ENCODE data around the gene TMED1.
"Not testable (repeated sequence)": the region's sequence is repeated elsewhere in the genome, so short reads cannot be mapped to it uniquely, and the experiment has no call there.

Gene TMED1, protein sequence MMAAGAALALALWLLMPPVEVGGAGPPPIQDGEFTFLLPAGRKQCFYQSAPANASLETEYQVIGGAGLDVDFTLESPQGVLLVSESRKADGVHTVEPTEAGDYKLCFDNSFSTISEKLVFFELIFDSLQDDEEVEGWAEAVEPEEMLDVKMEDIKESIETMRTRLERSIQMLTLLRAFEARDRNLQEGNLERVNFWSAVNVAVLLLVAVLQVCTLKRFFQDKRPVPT

DNA sequence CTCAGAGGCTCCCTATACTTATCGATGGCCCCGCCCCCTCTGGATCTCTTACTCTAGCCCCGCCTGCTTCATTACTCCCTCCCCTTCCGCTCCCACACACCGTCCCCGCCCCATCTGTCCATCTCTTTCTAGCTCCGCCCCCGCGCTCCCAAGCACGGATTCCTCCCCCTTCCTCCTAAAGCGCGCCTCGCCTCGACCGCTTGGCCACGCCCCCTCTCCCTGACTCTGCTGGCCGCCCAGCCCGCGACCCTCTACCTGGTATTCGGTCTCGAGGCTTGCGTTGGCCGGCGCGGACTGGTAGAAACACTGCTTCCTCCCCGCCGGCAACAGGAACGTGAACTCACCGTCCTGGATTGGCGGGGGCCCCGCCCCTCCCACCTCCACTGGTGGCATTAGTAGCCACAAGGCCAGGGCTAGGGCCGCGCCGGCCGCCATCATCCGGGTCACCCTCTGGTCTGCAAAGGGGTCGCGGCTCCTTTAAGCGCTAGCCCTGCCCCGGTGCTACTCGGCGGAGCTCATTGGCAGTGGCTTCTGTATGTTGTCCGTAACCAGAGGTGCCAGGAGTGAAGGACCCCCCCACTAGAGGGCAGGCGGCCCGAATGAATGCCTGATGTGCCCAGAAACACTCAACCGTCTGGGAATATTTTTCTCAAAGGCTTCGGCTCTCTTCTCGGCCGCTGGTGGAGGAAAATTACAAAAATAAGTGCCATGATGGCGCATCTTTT lies at the start of gene TMED1:
Gene TMED1, minus strand, starts transcription at position 459 of the 725 bp plus-strand sequence. Its CDS starts 21 bp downstream, at position 438.
- DNase-seq, result peak; percentile 88

DNA sequence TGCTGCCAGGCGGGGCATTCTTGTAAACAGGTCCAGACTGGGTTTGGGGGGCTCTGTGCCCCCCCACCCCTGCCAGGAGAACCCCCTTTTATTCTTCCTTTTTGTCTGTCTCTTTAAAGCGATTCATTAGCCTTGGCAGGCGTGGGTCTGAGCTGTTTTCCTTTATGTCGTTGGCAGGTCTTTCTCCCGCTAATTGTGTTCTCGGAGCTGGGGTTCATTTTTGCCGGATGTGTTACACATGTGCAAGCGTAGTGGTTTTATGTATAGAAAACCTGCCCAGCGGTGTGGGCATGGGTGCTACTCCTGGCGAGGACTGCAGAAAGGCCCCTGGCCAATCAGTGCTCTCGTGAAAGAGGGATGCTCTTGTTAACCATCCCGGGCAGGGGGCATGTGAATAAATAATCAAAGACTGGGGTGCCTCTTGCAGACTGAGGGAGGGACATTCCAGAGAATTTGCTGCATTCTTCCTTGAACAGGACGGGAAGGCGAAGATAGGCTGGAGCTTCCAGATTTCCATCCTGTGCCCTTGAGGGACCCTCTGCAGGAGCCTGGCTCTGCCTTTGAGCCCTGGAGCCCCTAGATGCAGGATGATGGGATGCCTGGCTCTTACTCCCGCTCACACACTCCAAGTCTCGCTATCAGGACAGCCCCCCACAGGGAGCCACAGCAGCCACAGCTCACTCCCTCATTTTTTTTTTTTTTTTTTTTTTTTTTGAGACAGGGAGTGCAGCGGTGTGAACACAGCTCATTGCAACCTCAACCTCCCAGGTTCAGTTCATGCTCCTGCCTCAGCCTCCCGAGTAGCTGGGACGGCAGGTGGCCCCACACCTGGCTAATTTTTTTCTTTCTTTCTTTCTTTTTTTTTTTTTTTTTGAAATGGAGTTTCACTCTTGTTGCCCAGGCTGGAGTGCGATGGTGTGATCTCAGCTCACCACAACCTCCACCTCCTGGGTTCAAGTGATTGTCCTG lies 49.5 kb upstream of the TMED1 start:
- DNase-seq, result no peak

DNA sequence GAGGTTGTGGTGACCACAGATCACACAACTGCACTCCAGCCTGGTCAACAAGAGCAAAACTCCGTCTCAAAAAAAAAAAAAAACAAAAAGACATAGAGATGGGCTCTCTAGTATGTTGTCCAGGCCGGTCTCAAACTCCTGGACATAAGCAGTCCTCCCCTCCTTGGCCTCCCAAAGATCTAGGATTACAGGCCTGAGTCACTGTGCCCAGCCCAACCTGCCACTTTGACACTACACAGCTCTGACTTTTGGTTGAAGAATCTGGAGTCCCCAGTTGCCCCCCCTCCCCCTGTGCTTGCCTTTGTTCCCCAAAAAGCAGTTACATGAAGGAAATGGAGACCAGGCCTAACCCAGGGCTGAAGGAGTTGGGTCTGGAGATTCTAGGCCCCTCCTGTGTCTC lies 48.3 kb upstream of the TMED1 start:
- DNase-seq, result no peak

DNA sequence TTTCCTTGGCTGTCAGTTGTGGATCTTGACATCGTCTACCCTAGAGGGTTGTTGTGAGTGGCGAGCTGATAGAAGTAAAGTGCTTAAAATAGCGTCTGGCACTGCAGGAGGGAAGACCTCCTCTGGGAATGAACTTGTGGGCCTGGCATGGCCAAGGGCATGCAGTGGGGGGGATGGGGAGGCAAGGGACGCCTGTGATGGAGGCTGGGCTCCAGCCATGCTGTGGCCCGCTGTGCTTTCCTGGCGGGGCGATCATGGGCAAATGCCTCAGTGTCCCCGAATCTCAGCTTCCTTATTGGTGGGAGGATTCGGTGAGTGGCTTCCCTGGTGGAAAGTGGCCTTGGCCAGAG lies 46.1 kb upstream of the TMED1 start:
- no peak for DNase-seq

DNA sequence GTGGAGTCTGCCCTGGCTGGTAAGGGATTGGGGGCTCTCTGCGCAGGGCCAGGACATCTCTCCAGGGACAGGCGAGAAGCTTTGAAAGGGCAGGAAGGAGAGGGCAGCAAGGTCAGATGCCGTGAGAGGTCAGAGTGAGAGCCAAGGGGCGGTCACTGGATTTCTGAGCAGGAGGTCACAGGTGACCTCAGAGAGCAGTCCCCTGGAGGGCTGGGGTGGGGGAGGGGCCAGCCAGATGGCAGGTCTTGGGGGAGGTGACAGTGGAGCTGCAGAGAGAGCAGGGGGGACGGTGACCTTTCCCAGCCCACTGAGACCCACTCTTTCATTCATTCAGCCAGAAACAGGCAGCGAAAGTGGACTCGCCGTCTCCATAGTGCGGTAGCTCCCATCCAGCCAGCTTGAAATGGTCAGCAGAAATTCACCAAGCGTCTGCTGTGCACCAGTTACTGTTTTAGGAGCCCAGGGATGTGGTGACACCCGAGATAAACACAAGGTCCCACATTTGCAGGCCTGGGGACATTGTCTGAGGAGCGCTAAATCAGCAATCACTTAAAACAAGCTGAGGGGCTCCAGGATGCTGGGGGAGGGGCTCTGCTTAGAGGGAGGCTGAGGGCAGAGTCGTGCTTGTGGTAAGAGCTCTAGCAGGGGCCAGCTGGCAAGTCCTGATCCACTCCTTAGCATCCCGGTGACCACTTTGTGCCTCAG lies 45.5 kb upstream of the TMED1 start:
- DNase-seq, result no peak

GRCh38 chr19:10878253-10878652 lies 42.2 kb upstream of the TMED1 start:
- DNase-seq, result no peak

- not testable (repeated sequence) for DNase-seq
Measured at GRCh38 chr19:10877608-10878007, 41.6 kb upstream of the TMED1 start.

- DNase-seq, result no peak
Measured at GRCh38 chr19:10876459-10877240, 40.6 kb upstream of the TMED1 start.

- no peak for DNase-seq
Measured at GRCh38 chr19:10874024-10874423, 38.0 kb upstream of the TMED1 start.

DNA sequence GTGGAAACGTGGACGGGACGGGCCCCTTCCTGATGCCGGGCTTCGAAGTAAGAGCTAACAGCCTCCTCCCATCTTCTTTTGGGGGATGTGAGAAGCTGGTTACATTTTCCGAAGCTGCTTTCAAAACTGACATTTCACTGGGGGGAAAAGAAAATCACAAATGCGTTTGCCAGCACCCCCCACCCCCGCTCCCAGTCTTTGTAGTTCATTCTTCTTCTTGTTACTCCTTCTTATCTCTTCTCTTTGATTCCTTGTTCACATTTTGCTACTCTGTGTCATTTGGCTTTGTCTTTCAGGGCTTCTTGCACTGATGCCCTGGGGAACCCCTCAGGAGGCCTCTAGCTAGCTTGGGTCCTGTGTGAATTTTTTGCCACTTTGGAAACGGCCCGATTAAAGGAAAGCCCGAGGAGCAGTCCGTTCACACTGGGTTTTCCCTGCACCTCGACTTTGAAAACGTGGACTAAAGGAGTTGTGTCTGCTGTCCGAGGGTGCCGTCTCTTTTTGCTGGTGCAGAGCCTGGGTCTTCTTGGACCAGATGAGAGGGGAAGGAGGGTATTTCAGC lies 36.6 kb upstream of the TMED1 start:
- DNase-seq, result no peak

- DNase-seq, result no peak
Measured at GRCh38 chr19:10871711-10872545, 35.9 kb upstream of the TMED1 start.

- peak; percentile 54 for DNase-seq
Measured at GRCh38 chr19:10870955-10871603, 35.1 kb upstream of the TMED1 start, which contains the start of gene CARM1. TSS of gene CARM1 (plus strand) at chr19:10871553. CDS start at chr19:10871703, 150 bp downstream.

- no peak for DNase-seq
Measured at GRCh38 chr19:10870501-10870954, 34.5 kb upstream of the TMED1 start.

- DNase-seq, result not testable (repeated sequence)
Measured at GRCh38 chr19:10869872-10870311, 33.9 kb upstream of the TMED1 start.

DNA sequence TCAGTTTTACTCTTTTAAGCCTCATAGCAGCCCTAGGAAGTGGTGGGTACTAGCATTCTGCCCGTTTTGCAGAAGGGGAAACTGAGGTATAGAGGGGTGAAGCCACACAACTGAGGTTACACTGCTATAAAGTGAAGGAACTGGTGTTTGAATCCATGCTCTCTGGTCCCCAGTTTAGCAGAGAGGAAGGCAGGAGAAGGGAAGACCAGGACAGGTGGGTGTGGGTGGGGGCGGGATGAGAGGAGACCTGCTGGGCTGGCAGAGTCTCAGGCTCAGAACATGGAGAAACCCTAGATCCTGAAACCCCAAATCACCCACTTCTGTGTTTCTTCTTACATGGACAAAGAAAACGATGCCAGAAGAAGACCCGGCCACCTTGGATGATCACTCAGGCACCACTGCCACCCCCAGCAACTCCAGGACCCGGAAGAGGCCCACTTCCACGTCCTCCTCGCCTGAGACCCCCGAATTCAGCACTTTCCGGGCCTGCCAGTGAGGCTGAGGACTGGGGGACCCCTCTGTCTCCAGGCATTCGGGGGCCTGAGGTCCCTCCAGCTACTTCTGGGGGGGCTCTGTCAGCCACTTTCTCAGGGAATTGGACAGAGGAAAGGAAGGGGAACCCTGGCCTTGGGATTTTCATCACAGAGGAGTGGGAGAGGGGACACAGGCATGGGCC lies 33.0 kb upstream of the TMED1 start:
- no peak for DNase-seq

DNA sequence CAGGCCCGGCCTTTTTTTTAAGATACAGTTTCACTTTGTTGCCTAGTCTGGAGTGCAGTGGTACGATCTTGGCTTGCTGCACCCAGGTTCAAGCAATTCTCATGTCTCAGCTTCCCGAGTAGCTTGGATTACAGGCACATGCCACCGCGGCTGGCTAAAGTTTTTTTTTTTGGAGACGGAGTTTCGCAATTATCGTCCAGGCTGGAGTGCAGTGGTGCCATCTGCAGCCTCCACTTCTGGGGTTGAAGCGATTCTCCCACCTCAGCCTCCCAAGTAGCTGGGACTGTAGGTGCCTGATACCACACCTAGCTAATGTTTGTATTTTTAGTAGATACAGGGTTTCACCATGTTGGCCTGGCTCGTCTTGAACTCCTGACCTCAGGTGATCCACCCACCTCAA lies 30.5 kb upstream of the TMED1 start:
- DNase-seq, result no peak

DNA sequence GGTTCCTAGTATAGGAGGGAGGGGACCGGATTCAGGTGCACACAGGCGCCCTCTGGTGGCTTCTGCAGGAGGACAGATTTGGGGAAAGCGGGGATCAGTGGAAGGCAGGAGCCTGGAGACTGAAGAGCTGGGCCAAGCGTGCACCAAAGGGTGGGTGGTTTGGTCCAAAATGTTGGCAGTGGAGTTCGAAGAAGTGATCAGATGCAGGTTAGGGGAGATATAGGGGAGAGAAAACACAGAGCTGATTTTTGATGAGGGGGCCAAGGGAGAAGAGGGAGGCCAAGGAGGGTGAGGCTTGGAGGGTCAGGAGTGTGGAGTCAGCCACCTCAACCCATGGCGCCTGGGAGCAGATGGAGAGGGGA lies 28.5 kb upstream of the TMED1 start:
- DNase-seq, result no peak

- DNase-seq, result no peak
Measured at GRCh38 chr19:10863107-10863717, 27.2 kb upstream of the TMED1 start.

DNA sequence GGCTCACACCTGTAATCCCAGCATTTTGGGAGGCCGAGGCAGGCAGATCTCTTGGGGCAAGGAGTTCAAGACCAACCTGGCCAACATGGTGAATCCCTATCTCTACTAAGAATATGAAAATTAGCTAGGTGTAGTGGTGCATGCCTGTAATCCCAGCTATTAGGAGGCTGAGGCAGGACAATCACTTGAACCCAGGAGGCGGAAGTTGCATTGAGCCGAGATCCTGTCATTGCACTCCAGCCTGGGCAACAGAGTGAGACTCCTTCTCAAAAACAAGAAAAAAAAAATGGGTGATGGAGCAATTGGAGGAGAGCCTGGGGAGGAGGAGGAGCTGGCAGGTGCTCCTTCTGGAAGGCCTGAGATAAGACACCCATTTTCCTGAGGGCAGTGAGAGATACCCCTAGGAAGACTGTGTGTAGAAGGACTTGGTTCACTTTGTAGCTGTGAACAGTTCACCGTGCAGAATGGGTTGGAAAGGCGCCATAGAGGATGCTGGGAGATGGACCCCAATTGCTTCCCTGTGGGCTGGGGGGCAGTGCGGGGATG lies 26.6 kb upstream of the TMED1 start:
- DNase-seq, result no peak

Measured in SIG-M5 (cell line).